Astrocyte (in vitro differentiated cells and primary cell): ENCODE results near the gene FER. TPM values are rescaled to one million over a fixed set of nuclear protein-coding genes. Genes with fewer than 3 reads are reported as not detected.

ENCODE experiments used
- DNase-seq: peaks from one replicate; pipeline ENCODE4 v3.0.0-alpha.2; 2010; ENCODE audit warnings: low read depth
- FAIRE-seq: peaks from 2 replicates; lab custom pipeline; 2011; peaks lifted over from hg19 to GRCh38; lab: Jason Lieb, UNC
- H2AFZ ChIP-seq: 2 replicates; pipeline ENCODE4 v1.6.0; 2012; ENCODE audit warnings: low read depth, low read length, inconsistent platforms
- H3K27ac ChIP-seq: 2 replicates; pipeline ENCODE4 v1.5.1; 2011; ENCODE audit warnings: low read depth, low read length, inconsistent platforms
- H3K27me3 ChIP-seq: 2 replicates; pipeline ENCODE4 v1.6.0; 2011; ENCODE audit warnings: low read length, inconsistent platforms; ENCODE audit not compliant: insufficient read depth
- H3K36me3 ChIP-seq: 2 replicates; pipeline ENCODE4 v1.5.1; 2011; ENCODE audit warnings: low read length, inconsistent platforms; ENCODE audit not compliant: insufficient read depth
- H3K4me1 ChIP-seq: 2 replicates; pipeline ENCODE4 v1.5.1; 2011; ENCODE audit warnings: low read length, inconsistent platforms; ENCODE audit not compliant: insufficient read depth
- H3K4me2 ChIP-seq: 2 replicates; pipeline ENCODE4 v1.6.0; 2012; ENCODE audit warnings: low read length, inconsistent platforms
- H3K4me3 ChIP-seq: 2 replicates; pipeline ENCODE4 v1.5.1; 2011; ENCODE audit warnings: low read depth, mild to moderate bottlenecking, low read length, inconsistent platforms; ENCODE audit not compliant: insufficient read depth
- H3K79me2 ChIP-seq: 2 replicates; pipeline ENCODE4 v1.6.0; 2012; ENCODE audit warnings: mild to moderate bottlenecking, low read length, inconsistent platforms; ENCODE audit not compliant: insufficient read depth
- H3K9ac ChIP-seq: 2 replicates; pipeline ENCODE4 v1.6.0; 2012; ENCODE audit warnings: mild to moderate bottlenecking, low read length, inconsistent platforms
- H3K9me3 ChIP-seq: 2 replicates; pipeline ENCODE4 v1.5.1; 2012; ENCODE audit warnings: low read depth, mild to moderate bottlenecking, low read length, inconsistent platforms; ENCODE audit not compliant: insufficient read depth
- H4K20me1 ChIP-seq: 2 replicates; pipeline ENCODE4 v1.6.0; 2012; ENCODE audit warnings: low read length, inconsistent platforms; ENCODE audit not compliant: insufficient read depth
- H3K27ac Mint-ChIP-seq: one replicate; pipeline ENCODE4 v1.8.0; 2021; ENCODE audit warnings: mild to moderate bottlenecking, mixed read lengths; ENCODE audit not compliant: unreplicated experiment
- H3K27me3 Mint-ChIP-seq: one replicate; pipeline ENCODE4 v1.8.0; 2021; ENCODE audit warnings: low read depth, mixed read lengths; ENCODE audit not compliant: unreplicated experiment
- H3K36me3 Mint-ChIP-seq: one replicate; pipeline ENCODE4 v1.8.0; 2021; ENCODE audit warnings: low read depth, mixed read lengths; ENCODE audit not compliant: unreplicated experiment
- H3K4me1 Mint-ChIP-seq: one replicate; pipeline ENCODE4 v1.8.0; 2021; ENCODE audit warnings: low read depth, mixed read lengths; ENCODE audit not compliant: unreplicated experiment
- H3K4me3 Mint-ChIP-seq: one replicate; pipeline ENCODE4 v1.8.0; 2021; ENCODE audit warnings: mild to moderate bottlenecking, moderate library complexity, mixed read lengths; ENCODE audit not compliant: unreplicated experiment
- H3K9me3 Mint-ChIP-seq: one replicate; pipeline ENCODE4 v1.8.0; 2021; ENCODE audit warnings: mild to moderate bottlenecking, mixed read lengths; ENCODE audit not compliant: unreplicated experiment
- EZH2 ChIP-seq: IDR thresholded peaks from 2 replicates; pipeline ENCODE4 v1.6.1; 2012; ENCODE audit warnings: mild to moderate bottlenecking, low read length, inconsistent platforms; ENCODE audit not compliant: insufficient read depth
- total RNA-seq: library from RNA; stranded (reverse); gene quantifications from 2 replicates; pipeline ENCODE4 v1.2.1, GENCODE V29; 2021
- TF ChIP-seq, protein P1 (sequence below): IDR thresholded peaks from 2 replicates; pipeline ENCODE4 v1.5.1; 2011; ENCODE audit warnings: low read depth, mild to moderate bottlenecking, inconsistent platforms, low read length, moderate library complexity; ENCODE audit not compliant: insufficient read depth

FER gene
- total RNA-seq, 1 donor from 2014 or later, result 21.6 TPM

- no peak overlapping the region for H3K4me3 Mint-ChIP-seq
- no peaks in the 10 kb centered on the region for H3K36me3 Mint-ChIP-seq
- no peaks in the 10 kb centered on the region for H3K27me3 Mint-ChIP-seq
- Histone ChIP-seq H3K4me3 (no peak overlapping the region), H3K4me1 (no peaks in the 10 kb centered on the region), H3K4me2 (no peak overlapping the region), H3K36me3 (no peaks in the 10 kb centered on the region), H3K9me3 (no peaks in the 10 kb centered on the region), H3K79me2 (no peaks in the 10 kb centered on the region), H4K20me1 (no peaks in the 10 kb centered on the region), H3K9ac (no peak overlapping the region), H2AFZ (no peak overlapping the region), H3K27ac (no peak overlapping the region), H3K27me3 (no peaks in the 10 kb centered on the region)
- peaks cover 4% of the 10 kb centered on the region for H3K9me3 Mint-ChIP-seq
- DNase-seq (no peak), FAIRE-seq (no peak)
- TF ChIP-seq, protein P1, sequence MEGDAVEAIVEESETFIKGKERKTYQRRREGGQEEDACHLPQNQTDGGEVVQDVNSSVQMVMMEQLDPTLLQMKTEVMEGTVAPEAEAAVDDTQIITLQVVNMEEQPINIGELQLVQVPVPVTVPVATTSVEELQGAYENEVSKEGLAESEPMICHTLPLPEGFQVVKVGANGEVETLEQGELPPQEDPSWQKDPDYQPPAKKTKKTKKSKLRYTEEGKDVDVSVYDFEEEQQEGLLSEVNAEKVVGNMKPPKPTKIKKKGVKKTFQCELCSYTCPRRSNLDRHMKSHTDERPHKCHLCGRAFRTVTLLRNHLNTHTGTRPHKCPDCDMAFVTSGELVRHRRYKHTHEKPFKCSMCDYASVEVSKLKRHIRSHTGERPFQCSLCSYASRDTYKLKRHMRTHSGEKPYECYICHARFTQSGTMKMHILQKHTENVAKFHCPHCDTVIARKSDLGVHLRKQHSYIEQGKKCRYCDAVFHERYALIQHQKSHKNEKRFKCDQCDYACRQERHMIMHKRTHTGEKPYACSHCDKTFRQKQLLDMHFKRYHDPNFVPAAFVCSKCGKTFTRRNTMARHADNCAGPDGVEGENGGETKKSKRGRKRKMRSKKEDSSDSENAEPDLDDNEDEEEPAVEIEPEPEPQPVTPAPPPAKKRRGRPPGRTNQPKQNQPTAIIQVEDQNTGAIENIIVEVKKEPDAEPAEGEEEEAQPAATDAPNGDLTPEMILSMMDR, result no peak
- no peak for TF ChIP-seq EZH2
- no peak overlapping the region for H3K27ac Mint-ChIP-seq
- no peaks in the 10 kb centered on the region for H3K4me1 Mint-ChIP-seq
Measured at GRCh38 chr5:109199799-109200620, 452.3 kb downstream of the FER start.

DNA sequence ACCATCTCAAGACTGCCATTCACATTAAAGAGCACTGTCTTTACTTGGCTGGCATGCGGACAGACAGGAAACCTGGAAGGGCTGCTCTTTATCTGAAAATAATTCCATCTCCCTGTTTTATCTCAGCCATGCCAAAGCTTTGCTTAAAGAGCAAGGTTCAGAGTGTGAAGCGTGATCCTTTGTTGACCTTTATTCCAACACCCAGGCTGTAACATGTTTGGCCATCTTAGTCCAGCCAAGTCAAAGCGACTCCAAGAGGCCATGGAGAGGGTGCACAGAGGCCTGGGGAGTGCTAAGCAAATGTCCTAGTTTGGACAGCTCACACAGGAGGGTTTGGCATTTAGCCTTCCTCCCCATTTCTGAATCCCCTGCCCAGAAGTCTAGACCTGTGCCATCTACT is 467.3 kb downstream of the FER start:
- H3K4me2 ChIP-seq, result no peak overlapping the region
- no peaks in the 10 kb centered on the region for H3K36me3 ChIP-seq
- Mint-ChIP-seq H3K4me3 (no peak overlapping the region), H3K4me1 (no peaks in the 10 kb centered on the region), H3K9me3 (peaks cover 18% of the 10 kb centered on the region), H3K27ac (no peak overlapping the region), H3K27me3 (no peaks in the 10 kb centered on the region), H3K36me3 (no peaks in the 10 kb centered on the region)
- H3K27me3 ChIP-seq, result no peaks in the 10 kb centered on the region
- H3K27ac ChIP-seq, result no peak overlapping the region
- FAIRE-seq (no peak), DNase-seq (no peak)
- H3K9me3 ChIP-seq, result no peaks in the 10 kb centered on the region
- no peak overlapping the region for H3K9ac ChIP-seq
- no peak overlapping the region for H2AFZ ChIP-seq
- no peaks in the 10 kb centered on the region for H4K20me1 ChIP-seq
- TF ChIP-seq, protein P1, result no peak
- TF ChIP-seq EZH2, result no peak
- no peaks in the 10 kb centered on the region for H3K4me1 ChIP-seq
- no peaks in the 10 kb centered on the region for H3K79me2 ChIP-seq
- no peak overlapping the region for H3K4me3 ChIP-seq

DNA sequence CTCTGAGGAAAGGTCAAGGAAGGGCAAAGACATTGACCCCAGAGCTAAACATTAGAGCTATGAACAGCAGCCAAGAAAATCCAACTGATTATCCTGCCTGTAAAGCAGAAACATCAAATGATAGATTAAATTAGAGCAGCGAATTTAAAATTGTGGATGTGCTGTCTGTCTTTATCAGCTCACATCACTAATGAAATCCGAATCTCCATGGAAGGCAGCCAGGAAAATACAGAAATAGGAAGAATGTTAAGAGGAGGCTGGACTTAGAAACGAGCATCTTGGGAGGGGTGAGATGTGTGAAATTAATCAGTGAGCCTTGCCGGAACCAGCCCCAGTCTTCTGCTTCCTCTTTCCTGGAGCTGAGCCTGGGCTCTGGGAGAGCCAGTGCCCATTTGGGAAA is 471.1 kb downstream of the FER start:
- Histone ChIP-seq H3K4me2 (no peak overlapping the region), H3K27ac (no peak overlapping the region), H4K20me1 (no peaks in the 10 kb centered on the region), H3K27me3 (no peaks in the 10 kb centered on the region), H3K4me1 (no peaks in the 10 kb centered on the region), H2AFZ (no peak overlapping the region), H3K79me2 (no peaks in the 10 kb centered on the region), H3K9ac (no peak overlapping the region), H3K36me3 (no peaks in the 10 kb centered on the region), H3K4me3 (no peak overlapping the region), H3K9me3 (no peaks in the 10 kb centered on the region)
- Mint-ChIP-seq H3K9me3 (peaks cover 5% of the 10 kb centered on the region), H3K4me3 (no peak overlapping the region), H3K36me3 (no peaks in the 10 kb centered on the region), H3K4me1 (no peaks in the 10 kb centered on the region), H3K27me3 (peaks cover 5% of the 10 kb centered on the region), H3K27ac (no peak overlapping the region)
- TF ChIP-seq, protein P1, result no peak
- no peak for TF ChIP-seq EZH2
- FAIRE-seq, result no peak
- no peak for DNase-seq
